HG02970 (cell line): ENCODE results near the gene CRHR1.

Experiments used
- ATAC-seq: cut with Tn5 transposase; IDR thresholded peaks from one replicate; pipeline ENCODE4 v1.9.1; 2021; ENCODE audit warnings: mild to moderate bottlenecking, moderate library complexity, moderate number of reproducible peaks; ENCODE audit not compliant: unreplicated experiment, low FRiP score

CRHR1 gene

DNA sequence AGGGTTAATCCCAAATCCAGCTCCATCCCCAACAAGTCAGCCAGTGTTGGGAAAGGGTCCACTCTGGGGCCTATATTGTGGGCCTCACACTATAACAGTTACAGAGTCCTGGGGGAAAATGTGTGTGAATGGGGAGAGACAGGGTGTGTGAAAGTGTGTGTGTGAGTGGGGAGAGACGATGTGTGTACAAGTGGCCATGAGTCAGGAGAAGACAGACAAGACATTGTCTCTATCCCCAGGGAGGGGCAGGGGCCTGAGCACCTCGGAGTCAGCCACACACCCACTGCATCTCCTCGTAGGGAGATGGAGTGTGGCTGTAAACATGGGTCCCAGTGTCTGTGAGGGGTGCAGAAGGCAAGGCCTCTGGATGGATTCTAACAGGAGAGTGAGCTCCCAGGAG is 2.9 kb downstream of the CRHR1 start:
- no peak for ATAC-seq

DNA sequence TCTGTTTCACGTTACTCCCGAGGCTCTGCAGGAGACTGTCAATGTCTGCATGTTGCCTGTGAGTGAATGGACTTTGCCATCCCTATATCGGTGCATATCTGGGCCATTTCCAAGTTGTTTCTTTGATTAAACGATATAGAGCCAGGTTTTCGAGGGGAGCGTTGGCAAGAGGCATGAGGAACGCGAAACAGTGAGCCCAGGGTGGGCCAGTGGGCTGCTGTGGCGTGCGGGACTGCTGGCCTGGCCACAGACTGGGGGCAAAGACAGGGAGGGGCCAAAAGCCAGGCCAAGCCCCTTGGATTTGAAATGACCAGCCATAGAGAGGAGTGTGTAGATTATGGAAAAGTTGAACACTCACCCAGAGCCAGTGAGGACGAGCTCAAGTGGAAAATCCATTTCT is 3.5 kb downstream of the CRHR1 start:
- ATAC-seq, result no peak

DNA sequence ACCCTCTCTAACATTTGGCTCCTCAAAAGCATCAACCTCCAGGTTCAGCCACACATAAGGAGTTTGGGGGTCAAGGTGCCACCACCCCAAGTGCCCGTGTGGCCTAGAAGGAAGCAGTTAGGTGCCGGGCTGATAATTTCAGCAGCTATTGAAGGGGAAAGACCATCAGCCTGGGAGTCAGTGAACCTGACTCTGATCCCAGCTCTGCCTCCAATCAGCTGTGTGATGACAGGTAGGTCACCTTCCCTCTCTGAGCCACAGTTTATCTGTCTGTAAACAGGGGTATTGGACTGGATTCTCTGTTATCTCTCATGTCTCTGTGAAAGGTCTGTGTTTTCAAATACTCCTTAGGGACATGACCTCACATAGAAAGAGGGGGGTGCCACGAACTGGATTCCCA is 3.9 kb downstream of the CRHR1 start:
- no peak for ATAC-seq

DNA sequence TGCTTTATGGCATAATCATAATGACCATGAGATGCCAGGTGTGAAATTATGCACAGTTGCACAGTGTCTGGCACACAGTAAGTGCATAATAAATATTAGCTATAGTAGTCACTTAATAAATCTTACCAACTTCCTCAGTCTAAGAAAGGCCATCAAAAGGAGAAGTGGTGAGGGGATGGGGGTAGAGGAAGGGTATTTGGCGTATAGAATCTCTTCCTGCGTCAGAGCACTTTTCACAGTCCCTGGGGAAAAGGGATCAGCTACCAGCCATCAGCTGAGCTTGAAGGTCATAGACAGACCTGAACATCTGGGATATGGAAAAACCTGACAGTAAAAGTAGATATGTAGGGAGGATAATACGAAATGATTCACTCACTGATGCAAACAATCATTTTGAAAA is 5.8 kb downstream of the CRHR1 start:
- ATAC-seq, result no peak

DNA sequence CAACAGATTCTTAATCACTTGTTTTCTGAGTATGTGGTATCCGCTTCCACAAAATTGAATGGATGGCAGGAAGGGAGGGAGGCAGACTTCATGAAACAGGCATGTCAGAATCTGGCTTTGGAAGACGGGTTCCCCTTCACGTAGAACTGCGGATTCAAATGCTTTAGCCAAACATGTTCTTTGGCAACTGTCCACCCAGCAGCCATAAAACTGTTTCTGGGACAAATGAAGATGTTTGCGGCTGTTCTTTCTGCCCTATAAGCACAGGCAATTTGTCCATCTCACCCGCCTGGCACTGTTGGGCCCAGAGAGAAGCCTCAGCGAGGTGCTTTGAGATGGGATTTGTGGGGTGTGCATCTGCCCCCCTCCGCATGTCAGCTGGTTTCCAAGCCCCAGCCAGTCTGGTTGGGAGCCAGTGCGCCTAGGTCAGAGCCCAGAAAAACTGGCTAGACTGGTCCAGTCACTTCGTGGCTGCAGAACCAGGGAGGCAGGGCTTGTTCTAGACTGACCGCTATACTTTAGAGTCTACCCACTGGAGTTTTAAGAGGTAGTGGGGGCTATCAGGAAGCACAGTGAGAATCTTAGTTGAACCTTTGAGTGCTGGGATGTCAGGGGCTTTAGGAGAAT is 6.3 kb downstream of the CRHR1 start:
- no peak for ATAC-seq

DNA sequence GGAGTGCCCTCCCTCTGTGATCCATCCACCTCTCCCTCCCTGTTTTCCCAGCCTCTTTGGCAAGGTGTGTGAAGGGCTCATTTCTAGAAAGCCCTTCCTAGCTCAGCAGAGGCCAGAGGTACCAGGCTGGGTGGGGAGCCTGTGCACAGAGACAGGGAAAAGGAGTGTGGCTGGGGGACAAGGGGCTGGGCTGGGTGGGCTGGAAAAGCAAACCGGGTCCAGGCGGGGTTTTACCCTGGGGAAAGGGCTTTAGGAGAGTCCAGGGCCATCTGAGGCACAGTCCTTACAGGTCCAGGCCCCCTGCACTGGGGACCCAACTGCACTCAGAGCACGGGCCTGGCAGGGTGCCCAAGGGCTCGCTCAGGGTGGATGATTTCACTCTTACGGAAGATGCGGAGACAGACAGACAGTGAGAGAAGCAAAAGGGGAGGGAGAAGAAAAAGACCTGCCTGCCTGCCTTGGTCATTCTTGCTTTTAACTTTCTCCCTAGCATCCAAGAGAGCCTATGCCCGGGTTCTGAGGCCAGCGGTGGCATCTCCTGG is 7.0 kb downstream of the CRHR1 start:
- no peak for ATAC-seq

DNA sequence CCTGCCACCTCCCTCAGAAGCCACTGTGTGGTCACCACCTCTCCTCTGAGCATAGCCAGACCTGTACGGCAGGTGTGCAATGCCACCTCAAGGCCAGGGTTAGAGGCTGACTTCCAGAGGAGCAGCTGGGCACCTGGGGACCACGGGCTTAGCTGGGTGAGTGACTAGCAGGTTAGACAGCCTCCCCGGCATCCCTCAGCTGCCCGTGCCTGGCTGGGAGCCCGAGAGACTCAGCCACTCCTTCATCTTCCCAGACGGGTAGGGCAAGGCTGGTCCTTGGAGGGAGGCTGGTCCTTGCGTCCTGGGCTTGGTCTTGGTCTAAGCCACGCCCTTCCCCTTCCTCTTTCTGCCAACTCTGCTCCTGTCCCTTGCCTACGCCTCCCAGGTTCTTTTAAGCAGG is 7.8 kb downstream of the CRHR1 start:
- no peak for ATAC-seq

DNA sequence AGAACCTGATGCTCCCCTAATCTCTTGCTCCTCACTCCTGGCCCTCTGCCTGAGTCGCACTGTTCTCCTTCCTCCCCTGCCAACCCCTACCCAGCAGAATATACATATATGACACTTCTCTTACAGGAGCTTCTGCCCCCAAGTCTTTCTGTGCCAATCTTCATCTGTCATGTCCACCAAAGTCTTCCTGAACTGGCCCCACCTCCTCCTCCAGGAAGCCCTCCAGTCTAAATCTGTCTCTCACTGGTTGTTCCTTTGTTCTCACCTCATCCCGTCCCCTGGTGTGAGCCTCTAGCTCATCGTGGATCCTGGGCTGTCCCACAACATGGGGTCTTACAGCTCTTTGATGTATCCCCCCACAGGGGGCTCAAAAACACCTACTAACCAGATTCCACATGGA is 8.3 kb downstream of the CRHR1 start:
- ATAC-seq, result no peak

DNA sequence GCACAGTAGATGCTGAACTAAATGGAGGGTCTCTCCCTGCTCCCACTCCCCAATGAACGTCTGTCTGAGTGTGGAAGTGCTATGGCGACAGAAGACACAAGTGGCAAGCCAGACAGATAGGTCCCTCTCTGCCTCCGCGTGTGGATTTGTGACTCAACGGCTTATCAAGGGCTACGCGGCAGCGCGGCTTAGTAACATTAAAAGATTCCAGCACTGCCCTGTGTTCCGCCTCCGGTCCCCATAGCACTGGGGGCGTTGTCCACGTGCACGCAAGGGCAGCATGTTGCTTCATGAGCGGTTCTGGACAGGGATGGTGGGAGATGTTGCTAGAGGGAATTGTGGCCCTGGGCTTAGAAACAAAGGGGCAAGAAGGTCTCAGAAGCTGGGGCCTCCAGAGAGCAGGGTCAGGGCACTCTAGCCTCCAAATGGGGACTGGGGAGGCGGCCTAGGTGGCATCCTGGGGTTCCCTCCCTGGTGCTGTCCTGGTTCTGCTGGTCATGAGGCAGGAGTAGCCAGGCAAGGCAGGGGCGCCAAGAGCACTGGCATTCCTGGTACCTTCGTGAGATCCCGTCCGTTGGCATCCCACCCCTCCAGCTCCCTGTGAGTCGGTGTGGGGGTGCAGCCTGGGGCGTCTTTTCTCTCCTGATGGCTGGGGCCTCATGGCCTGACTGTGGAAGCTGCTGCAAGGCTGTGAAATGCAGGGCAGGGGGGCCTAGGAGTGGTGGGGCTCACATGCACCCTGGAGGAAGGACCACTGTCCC is 9.1 kb downstream of the CRHR1 start:
- no peak for ATAC-seq

DNA sequence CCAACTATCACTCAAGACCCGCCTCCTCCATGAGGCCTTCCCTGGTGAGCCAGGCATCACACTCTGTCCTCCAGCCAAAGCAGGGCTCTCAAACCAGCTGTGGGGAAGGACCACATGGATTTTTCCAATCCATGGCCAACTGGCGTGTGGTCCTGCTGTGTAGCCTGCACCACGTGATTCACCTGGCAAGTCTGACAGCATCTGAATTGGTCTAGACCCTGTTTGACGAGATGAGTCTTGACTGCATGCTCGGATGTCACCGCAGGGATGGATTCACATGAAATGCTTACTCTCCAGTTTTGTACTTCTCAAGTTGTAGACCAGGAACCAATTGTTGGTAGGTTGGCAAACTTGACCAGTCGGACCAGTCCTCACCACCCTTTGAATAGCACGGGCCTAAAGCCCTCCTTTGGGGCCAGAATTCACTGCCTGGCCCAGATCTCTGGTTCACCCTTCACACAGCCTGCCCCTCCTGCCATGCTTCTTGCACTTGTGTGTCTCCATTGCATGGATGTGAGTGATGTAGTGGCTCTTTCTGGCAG is 9.9 kb downstream of the CRHR1 start:
- ATAC-seq, result no peak

DNA sequence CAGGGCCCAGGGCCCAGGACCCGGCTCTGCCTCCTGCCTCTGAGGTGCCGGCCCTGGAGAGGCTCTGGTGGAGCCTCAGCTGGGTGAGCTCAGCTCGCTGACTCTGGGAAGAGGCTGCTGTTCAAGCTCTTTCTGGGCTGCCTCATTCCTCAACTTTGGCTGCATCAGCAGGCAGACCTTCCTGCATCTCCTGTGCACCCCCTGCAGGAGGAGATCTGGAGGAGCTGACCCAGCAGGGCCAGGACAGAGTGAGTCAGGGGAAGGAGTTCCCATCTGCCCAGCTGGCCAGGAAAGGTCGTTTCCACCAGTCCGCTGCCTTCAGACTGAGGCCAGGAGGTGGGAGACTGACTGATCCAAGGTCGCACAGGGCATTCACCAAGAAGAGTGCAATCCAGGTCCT is 10.7 kb downstream of the CRHR1 start:
- ATAC-seq, result no peak

DNA sequence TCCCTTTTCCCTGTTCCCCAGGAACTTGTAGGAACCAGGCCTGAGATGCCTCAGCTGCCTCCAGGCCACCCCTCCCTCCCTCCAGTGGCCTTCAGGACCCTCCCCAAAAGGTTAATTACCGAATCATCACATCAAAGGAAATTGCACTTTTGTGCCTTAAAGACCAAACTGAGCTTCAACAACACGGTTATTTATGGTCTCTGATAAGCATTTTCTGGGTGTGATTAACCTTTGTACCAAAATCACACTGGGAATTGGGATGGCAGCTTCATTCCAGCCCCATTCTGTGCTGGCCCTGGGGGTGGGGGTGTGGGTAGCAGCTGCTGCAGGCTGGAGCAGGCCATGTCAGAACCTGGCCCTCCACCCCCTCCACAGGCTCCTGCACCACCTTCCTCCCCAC is 16.7 kb downstream of the CRHR1 start:
- ATAC-seq, result no peak

DNA sequence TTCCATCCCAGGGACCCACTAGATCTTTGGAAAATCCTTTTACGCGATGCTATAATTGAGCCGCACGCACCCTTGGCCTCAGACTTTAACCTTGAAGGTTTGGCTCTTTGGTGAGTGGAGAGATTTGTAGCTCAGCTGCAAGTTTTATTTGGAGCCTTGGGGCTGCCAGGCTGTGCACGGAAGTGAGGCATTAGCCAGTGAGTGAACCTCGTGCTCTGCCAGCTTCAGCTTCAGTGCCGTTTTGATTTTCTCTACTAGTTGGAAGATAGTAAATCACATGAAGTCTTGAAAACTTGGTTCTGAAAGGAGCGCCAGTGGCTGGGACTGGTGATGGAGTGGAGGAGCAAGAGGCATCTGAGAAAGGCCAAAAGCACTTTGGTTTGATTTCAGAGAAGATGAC is 17.3 kb downstream of the CRHR1 start:
- no peak for ATAC-seq

DNA sequence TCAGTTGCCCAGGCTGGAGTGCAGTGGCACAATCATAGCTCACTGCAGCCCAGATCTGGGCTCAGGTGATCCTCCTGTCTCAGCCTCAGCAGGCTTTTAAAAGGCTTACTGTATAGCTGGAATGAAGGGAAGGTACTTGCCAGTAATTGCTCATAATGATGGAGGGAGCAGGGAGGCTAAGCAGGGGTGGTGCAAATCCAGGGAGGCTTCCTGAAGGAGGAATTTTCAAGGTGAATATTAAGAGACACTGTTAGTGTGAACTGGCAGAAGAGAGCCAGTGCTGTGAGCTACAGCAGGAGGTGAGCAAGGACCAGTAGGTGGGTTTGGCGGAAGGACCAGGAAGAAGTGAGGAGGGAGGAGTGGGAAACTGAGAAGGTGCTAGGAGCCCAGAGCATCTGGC is 24.7 kb downstream of the CRHR1 start:
- no peak for ATAC-seq

DNA sequence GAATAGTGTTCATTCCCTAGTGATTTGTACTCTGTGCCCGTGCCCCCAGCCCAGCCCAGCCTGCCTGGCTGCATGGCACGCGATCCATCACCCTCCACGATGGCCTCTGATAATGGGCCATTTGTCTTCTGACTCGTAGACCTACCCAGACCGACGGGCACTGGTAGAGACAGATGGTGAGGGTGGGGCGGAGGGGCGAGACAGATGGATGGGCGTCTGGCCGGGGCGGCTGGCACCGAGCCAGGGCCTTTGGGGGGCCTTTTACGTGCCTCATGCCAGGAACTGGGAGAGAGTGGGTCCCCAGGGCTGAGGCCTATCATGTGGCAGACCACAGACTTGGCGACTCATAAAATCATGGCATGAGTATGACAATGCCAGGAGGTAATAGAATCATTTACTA is 25.4 kb downstream of the CRHR1 start:
- ATAC-seq, result no peak

DNA sequence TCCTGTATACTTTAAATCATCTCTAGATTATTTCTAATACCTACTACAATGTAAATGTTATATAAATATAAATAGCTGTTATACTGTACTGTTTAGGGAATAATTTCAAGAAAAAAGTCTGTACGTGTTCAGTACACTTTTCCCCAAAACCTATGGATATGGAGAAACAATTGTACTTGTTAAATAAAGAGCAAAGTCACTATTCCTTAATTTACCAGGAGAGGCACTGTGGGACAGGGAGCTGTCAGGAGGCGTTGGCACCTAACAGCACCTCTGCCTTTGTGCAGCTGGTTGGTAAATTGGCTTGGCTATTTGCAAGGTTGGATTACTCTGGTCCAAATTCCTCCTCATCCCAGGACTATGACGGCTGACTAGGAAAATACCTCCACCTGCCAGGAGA is 28.0 kb downstream of the CRHR1 start:
- no peak for ATAC-seq

DNA sequence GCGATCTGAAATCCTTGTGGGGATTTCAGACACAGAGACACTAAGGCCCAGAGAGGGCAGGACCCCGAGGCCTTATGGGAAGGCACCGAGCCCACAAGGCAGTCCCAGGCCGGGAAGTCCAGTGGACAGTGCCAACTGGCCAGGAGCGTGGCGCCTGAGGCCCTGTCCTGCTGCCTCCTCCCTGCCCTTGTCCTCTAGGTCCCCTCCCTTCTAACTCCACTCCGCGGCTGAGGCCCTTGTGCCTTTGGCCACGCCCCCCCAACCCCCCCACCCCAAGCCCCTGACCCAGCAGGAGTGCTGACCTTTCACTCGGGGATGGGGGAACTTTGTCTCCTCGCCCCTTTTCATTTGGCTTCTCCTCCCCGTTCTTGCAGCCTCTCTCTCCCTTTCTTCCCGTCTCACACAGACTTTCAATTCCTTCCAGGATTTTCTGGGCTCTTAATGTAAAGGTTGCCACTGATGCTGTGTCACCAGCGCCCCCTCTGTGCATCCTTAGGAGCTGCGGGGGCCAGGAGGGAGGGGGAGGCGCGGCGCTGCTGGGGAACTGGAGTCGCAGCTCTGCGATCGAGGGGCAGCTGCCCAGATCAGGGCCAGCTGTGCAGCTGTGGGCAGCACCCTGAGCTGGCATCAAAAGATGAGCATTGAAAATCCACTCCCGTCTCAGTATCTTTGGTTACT is 29.1 kb downstream of the CRHR1 start:
- ATAC-seq, result no peak

DNA sequence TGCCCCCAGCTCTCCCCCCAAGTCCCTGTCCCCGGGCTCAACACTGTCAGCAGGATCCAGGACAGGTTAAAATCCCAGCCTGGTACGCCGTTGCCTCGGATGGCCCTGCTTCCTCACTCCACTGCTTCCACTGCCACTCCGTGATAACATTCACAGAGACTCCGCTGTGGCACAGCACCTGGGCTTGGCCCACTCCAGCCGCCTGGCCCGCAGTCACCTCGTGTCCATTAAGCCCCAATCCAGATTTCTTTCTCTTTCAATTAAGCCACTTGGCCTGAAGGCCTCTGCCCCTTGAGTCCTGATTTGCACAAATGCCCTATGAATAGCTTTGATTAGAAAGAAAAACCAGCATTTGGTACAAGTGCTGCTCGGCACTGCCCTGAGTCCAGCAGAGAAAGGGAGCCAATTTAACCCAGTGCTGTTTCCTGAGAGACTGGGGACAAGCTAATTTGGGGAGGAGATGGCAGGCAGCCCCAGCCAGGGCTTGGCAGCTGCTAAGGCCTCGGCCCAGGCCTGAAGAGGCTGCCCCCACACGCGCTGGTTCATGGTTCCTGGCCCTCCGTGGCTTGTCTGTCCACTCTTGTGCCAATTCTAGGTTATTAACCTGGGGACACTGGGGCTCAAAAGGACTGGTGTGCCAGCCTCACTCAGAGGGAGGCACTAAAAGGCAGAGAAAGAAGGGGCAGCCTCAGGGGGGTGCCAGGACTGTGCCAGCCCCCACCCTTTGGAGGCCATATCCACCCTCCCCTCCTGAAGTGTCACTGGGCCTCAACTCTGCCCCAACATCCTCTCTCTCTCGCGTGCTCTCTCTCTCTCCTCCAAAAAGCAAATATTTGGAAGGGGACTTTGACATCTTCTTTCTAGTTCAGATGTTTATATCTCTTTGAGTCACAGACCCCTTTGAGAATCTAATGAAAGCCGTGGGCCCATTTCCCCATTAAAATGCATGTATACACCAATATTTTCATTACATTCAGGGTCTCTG is 30.8 kb downstream of the CRHR1 start:
- no peak for ATAC-seq

DNA sequence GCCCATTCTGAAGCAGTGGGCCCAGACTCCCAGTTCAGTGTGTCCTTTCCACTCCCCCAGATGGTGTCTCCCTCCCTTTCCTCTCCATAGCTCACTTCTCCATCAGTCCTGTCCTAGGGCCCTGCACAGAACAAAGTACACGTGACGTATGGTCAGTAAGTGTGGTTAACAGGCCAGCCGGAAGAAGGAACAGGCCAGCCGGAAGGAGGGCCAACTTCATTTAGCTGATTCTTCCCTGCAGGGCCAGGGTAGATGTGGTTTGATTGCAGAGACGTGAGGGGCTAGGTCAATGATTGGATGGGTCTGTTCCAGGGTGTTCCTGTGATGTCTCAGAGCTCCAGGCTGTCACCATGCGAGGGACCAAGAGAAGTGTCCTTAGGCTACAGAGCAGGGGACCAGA is 31.6 kb downstream of the CRHR1 start:
- ATAC-seq, result no peak

DNA sequence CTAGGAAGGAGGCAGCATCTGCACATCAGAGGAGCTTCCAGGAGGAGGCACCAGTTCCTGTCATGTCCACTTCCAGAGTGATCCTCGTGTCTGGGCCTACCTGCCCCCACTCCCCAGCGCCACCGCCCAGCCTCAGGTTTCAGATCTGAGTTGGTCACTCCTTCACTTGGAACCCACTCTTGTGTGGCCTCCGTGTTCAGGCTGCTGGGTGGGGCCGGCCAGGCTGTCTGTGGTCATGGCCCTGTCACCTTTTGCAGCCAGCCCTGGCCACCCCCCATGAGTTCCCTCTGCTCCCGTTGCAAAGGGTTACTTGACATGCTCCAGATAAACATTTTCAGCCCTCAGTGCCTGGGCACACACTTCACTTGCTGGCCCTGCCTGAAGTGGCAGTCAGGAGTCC is 33.9 kb downstream of the CRHR1 start:
- no peak for ATAC-seq
